Activated B cell treated with CpG ODN at 0.5 μM for 24 hours (primary cell): Measurements from ENCODE around the gene FHIT. TPM values are rescaled to one million over a fixed set of nuclear protein-coding genes. Genes with fewer than 3 reads are reported as not detected.

Source experiments
- ATAC-seq: fragments of 200-7000 bp; cut with Tn5 transposase; one replicate; pipeline ENCODE4 v1.10.0; 2021; ENCODE audit warnings: low read depth, mild to moderate bottlenecking, moderate library complexity
- CTCF ChIA-PET: fragments of 350-600 bp; sonication (Branson Sonifier 250); formaldehyde crosslinking; loops from one replicate; lab custom pipeline; 2021; ENCODE audit warnings: antibody characterized with exemption; lab: Charles Lee
- POLR2A ChIA-PET: fragments of 350-600 bp; sonication (Branson Sonifier 250); formaldehyde crosslinking; loops from one replicate; lab custom pipeline; 2021; ENCODE audit warnings: antibody characterized with exemption; lab: Charles Lee
- DNase-seq: peaks from one replicate; pipeline ENCODE4 v3.0.0; 2022
- H3K27ac Mint-ChIP-seq: one replicate; pipeline ENCODE4 v1.8.0; 2020; ENCODE audit warnings: mixed read lengths
- H3K27me3 Mint-ChIP-seq: one replicate; pipeline ENCODE4 v1.8.0; 2021; ENCODE audit warnings: mixed read lengths
- H3K36me3 Mint-ChIP-seq: one replicate; pipeline ENCODE4 v1.8.0; 2021; ENCODE audit warnings: low read depth, mixed read lengths
- H3K4me1 Mint-ChIP-seq: one replicate; pipeline ENCODE4 v1.8.0; 2021; ENCODE audit warnings: mixed read lengths
- H3K4me3 Mint-ChIP-seq: one replicate; pipeline ENCODE4 v1.8.0; 2020; ENCODE audit warnings: mild to moderate bottlenecking, mixed read lengths
- H3K9me3 Mint-ChIP-seq: one replicate; pipeline ENCODE4 v1.8.0; 2020; ENCODE audit warnings: mixed read lengths
- CTCF ChIP-seq: fragments of 200-600 bp; IDR thresholded peaks from one replicate; pipeline ENCODE4 v1.8.0; 2022; ENCODE audit warnings: antibody characterized with exemption, mild to moderate bottlenecking
- intact Hi-C: fragments of 100-400 bp; cut with micrococcal nuclease; formaldehyde crosslinking; loops from one replicate; pipeline ENCODE4 v1.15.1; 2024
- total RNA-seq: library from RNA; stranded (reverse); gene quantifications from 2 replicates; pipeline ENCODE4 v1.2.3, GENCODE V29; 2022

Gene FHIT
- total RNA-seq, 1 donor from 2014 or later, result 5.5 TPM

GRCh38 chr3:60001369-60001768, 1249.9 kb downstream of the FHIT start:
- no peak for DNase-seq
- Mint-ChIP-seq H3K27ac (no peak overlapping the region), H3K9me3 (no peaks in the 10 kb centered on the region), H3K4me3 (no peak overlapping the region), H3K27me3 (no peaks in the 10 kb centered on the region), H3K36me3 (no peaks in the 10 kb centered on the region), H3K4me1 (no peaks in the 10 kb centered on the region)
- intact Hi-C loops, result no loop called here
- ChIA-PET CTCF (no interaction called here), POLR2A (no interaction called here)
- no peak for ATAC-seq
- no peak for TF ChIP-seq CTCF

GRCh38 chr3:60000311-60001105, 1250.7 kb downstream of the FHIT start:
- H3K4me1 Mint-ChIP-seq, result no peaks in the 10 kb centered on the region
- DNase-seq (no peak), ATAC-seq (no peak)
- H3K27me3 Mint-ChIP-seq, result peaks cover 2% of the 10 kb centered on the region
- CTCF ChIA-PET, result no interaction called here
- H3K27ac Mint-ChIP-seq, result no peak overlapping the region
- intact Hi-C loops, result no loop called here
- POLR2A ChIA-PET, result no interaction called here
- H3K9me3 Mint-ChIP-seq, result no peaks in the 10 kb centered on the region
- no peak for TF ChIP-seq CTCF
- no peak overlapping the region for H3K4me3 Mint-ChIP-seq
- H3K36me3 Mint-ChIP-seq, result no peaks in the 10 kb centered on the region

- CTCF ChIA-PET, result no interaction called here
- Mint-ChIP-seq H3K36me3 (no peaks in the 10 kb centered on the region), H3K4me1 (no peaks in the 10 kb centered on the region), H3K27me3 (peaks cover 2% of the 10 kb centered on the region), H3K27ac (no peak overlapping the region), H3K9me3 (no peaks in the 10 kb centered on the region), H3K4me3 (no peak overlapping the region)
- TF ChIP-seq CTCF, result no peak
- no peak for DNase-seq
- POLR2A ChIA-PET, result no interaction called here
- intact Hi-C loops, result no loop called here
- no peak for ATAC-seq
These were observed 1253.2 kb downstream of the FHIT start for GRCh38 chr3:59998058-59998457.

GRCh38 chr3:59997583-59997982, 1253.7 kb downstream of the FHIT start:
- Mint-ChIP-seq H3K4me1 (no peaks in the 10 kb centered on the region), H3K9me3 (no peaks in the 10 kb centered on the region), H3K36me3 (no peaks in the 10 kb centered on the region), H3K4me3 (no peak overlapping the region), H3K27ac (no peak overlapping the region), H3K27me3 (peaks cover 2% of the 10 kb centered on the region)
- ATAC-seq, result no peak
- no peak for DNase-seq
- intact Hi-C loops, result no loop called here
- POLR2A ChIA-PET, result no interaction called here
- TF ChIP-seq CTCF, result no peak
- CTCF ChIA-PET, result no interaction called here

- DNase-seq (no peak), ATAC-seq (no peak)
- no peak overlapping the region for H3K4me3 Mint-ChIP-seq
- no peak for TF ChIP-seq CTCF
- intact Hi-C loops, result no loop called here
- no peaks in the 10 kb centered on the region for H3K4me1 Mint-ChIP-seq
- no peaks in the 10 kb centered on the region for H3K36me3 Mint-ChIP-seq
- H3K27me3 Mint-ChIP-seq, result peaks cover 4% of the 10 kb centered on the region
- no peak overlapping the region for H3K27ac Mint-ChIP-seq
- no peaks in the 10 kb centered on the region for H3K9me3 Mint-ChIP-seq
- ChIA-PET POLR2A (no interaction called here), CTCF (no interaction called here)
These were observed 1255.2 kb downstream of the FHIT start for GRCh38 chr3:59996056-59996455.
